GM23338 (cell line): ENCODE data around the gene GOLGA2. TPM values are rescaled to one million over a fixed set of nuclear protein-coding genes. Genes with fewer than 3 reads are reported as not detected.

ENCODE experiments used
- ATAC-seq: fragments of 200-7000 bp; cut with Tn5 transposase; 3 replicates; pipeline ENCODE4 v1.9.1; 2020
- DNase-seq: peaks from one replicate; pipeline ENCODE4 v3.0.0-alpha.2; 2015; ENCODE audit warnings: low spot score
- H2AFZ ChIP-seq: fragments of 200-600 bp; sonication (generic); 2 replicates; pipeline ENCODE4 v1.8.0; 2016; ENCODE audit warnings: antibody characterized with exemption, mild to moderate bottlenecking, moderate library complexity
- H3F3A ChIP-seq: fragments of 200-600 bp; sonication (generic); replicated peaks from 2 replicates; pipeline ENCODE4 v1.8.0; 2017; ENCODE audit warnings: antibody characterized with exemption, mixed run types, low read depth
- H3K27ac ChIP-seq: fragments of 200-600 bp; sonication (generic); 2 replicates; pipeline ENCODE4 v1.6.1; 2016; ENCODE audit warnings: low read depth
- H3K27me3 ChIP-seq: fragments of 200-600 bp; sonication (generic); 2 replicates; pipeline ENCODE4 v1.8.0; 2016; ENCODE audit warnings: mild to moderate bottlenecking, mixed run types, moderate library complexity; ENCODE audit not compliant: insufficient read depth
- H3K36me3 ChIP-seq: fragments of 200-600 bp; sonication (generic); 2 replicates; pipeline ENCODE4 v1.8.0; 2016; ENCODE audit warnings: mild to moderate bottlenecking; ENCODE audit not compliant: insufficient read depth
- H3K4me1 ChIP-seq: fragments of 200-600 bp; sonication (generic); 2 replicates; pipeline ENCODE4 v1.8.0; 2016; ENCODE audit warnings: mild to moderate bottlenecking, moderate library complexity; ENCODE audit not compliant: insufficient read depth
- H3K4me2 ChIP-seq: fragments of 200-600 bp; sonication (generic); 2 replicates; pipeline ENCODE4 v1.7.1; 2017; ENCODE audit warnings: mixed run types
- H3K4me3 ChIP-seq: fragments of 200-600 bp; sonication (generic); 2 replicates; pipeline ENCODE4 v1.6.1; 2016; ENCODE audit warnings: mixed run types
- H3K79me2 ChIP-seq: fragments of 200-600 bp; sonication (generic); replicated peaks from 2 replicates; pipeline ENCODE4 v1.8.0; 2017; ENCODE audit warnings: mild to moderate bottlenecking; ENCODE audit not compliant: insufficient read depth
- H3K9me2 ChIP-seq: fragments of 200-600 bp; sonication (generic); 2 replicates; pipeline ENCODE4 v1.8.0; 2017; ENCODE audit not compliant: insufficient read depth
- H4K20me1 ChIP-seq: fragments of 200-600 bp; sonication (generic); replicated peaks from 2 replicates; pipeline ENCODE4 v1.8.0; 2017; ENCODE audit warnings: mild to moderate bottlenecking; ENCODE audit not compliant: insufficient read depth
- H3K27ac Mint-ChIP-seq: 2 replicates; pipeline ENCODE4 v1.8.0; 2020; ENCODE audit warnings: inconsistent platforms, mild to moderate bottlenecking, moderate library complexity, mixed read lengths
- H3K27me3 Mint-ChIP-seq: 3 replicates; pipeline ENCODE4 v1.8.0; 2022; ENCODE audit warnings: low read depth, mild to moderate bottlenecking, moderate library complexity, mixed read lengths, inconsistent platforms; ENCODE audit not compliant: insufficient read depth, poor library complexity
- H3K36me3 Mint-ChIP-seq: 3 replicates; pipeline ENCODE4 v1.8.0; 2021; ENCODE audit warnings: low read depth, mild to moderate bottlenecking, inconsistent platforms, moderate library complexity, mixed read lengths
- H3K4me1 Mint-ChIP-seq: 3 replicates; pipeline ENCODE4 v1.8.0; 2020; ENCODE audit warnings: mild to moderate bottlenecking, inconsistent platforms, mixed read lengths
- H3K4me3 Mint-ChIP-seq: 3 replicates; pipeline ENCODE4 v1.8.0; 2021; ENCODE audit warnings: moderate library complexity, mild to moderate bottlenecking, inconsistent platforms, mixed read lengths
- H3K9me3 Mint-ChIP-seq: 3 replicates; pipeline ENCODE4 v1.8.0; 2020; ENCODE audit warnings: moderate library complexity, mild to moderate bottlenecking, inconsistent platforms, mixed read lengths
- EZH2 ChIP-seq: fragments of 200-600 bp; sonication (generic); IDR thresholded peaks from one replicate; pipeline ENCODE4 v1.8.0; 2017; ENCODE audit warnings: antibody characterized with exemption, mild to moderate bottlenecking, low read depth; ENCODE audit not compliant: unreplicated experiment
- EZH2phosphoT487 ChIP-seq: fragments of 200-600 bp; sonication (generic); IDR thresholded peaks from one replicate; pipeline ENCODE4 v1.8.1; 2018; ENCODE audit warnings: antibody characterized with exemption; ENCODE audit not compliant: unreplicated experiment
- JUNB ChIP-seq: IDR thresholded peaks from one replicate; pipeline ENCODE4 v1.6.1; 2016; ENCODE audit warnings: antibody characterized with exemption; ENCODE audit not compliant: unreplicated experiment
- NANOG ChIP-seq: IDR thresholded peaks from 2 replicates; pipeline ENCODE4 v1.6.1; 2016; ENCODE audit warnings: antibody characterized with exemption, borderline replicate concordance
- POLR2AphosphoS5 ChIP-seq: IDR thresholded peaks from 2 replicates; pipeline ENCODE4 v1.6.1; 2016; ENCODE audit warnings: antibody characterized with exemption, low read depth
- STAT1 ChIP-seq: IDR thresholded peaks from one replicate; pipeline ENCODE4 v1.6.1; 2016; ENCODE audit warnings: antibody characterized with exemption; ENCODE audit not compliant: unreplicated experiment
- ZNF114 ChIP-seq: fragments of 250-450 bp; sonication (Bioruptor Pico); IDR thresholded peaks from 2 replicates; pipeline ENCODE4 v1.5.0; 2020; ENCODE audit warnings: mild to moderate bottlenecking, moderate library complexity
- ZNF331 ChIP-seq: fragments of 250-450 bp; sonication (Bioruptor Pico); IDR thresholded peaks from 2 replicates; pipeline ENCODE4 v1.5.0; 2020; ENCODE audit warnings: low read depth, mild to moderate bottlenecking, moderate library complexity
- polyA plus RNA-seq: library from polyadenylated mRNA; unstranded; fragments of >200 nt; fragmentation: Nextera tagmentation; extraction: Ambion mirVana; gene quantifications from 2 replicates; pipeline ENCODE4 v1.2.1, GENCODE V29; 2016
- total RNA-seq: library from RNA; depleted of rRNA; stranded (reverse); fragments of >200 nt; shearing (Covaris generic); gene quantifications from 2 replicates; pipeline ENCODE4 v1.2.3, GENCODE V29; 2014
- TF ChIP-seq, protein P1 (sequence below), 2 experiments: fragments of 200-600 bp in 1 of 2; sonication (generic) in 1 of 2; conservative IDR thresholded peaks; 2 replicates each; pipeline versions ENCODE4 v1.5.1 to v1.6.1; 2016 to 2017; ENCODE audit warnings: antibody characterized with exemption in 2 of 2, low read depth in 2 of 2, mild to moderate bottlenecking in 2 of 2, moderate library complexity in 1 of 2
- TF ChIP-seq, protein P2 (sequence below): IDR thresholded peaks from one replicate; pipeline ENCODE4 v1.6.1; 2018; ENCODE audit warnings: antibody characterized with exemption; ENCODE audit not compliant: unreplicated experiment

Gene GOLGA2
- total and polyA plus RNA-seq, 2 experiments from 2014 or later: 32.6 to 48.4 TPM

DNA sequence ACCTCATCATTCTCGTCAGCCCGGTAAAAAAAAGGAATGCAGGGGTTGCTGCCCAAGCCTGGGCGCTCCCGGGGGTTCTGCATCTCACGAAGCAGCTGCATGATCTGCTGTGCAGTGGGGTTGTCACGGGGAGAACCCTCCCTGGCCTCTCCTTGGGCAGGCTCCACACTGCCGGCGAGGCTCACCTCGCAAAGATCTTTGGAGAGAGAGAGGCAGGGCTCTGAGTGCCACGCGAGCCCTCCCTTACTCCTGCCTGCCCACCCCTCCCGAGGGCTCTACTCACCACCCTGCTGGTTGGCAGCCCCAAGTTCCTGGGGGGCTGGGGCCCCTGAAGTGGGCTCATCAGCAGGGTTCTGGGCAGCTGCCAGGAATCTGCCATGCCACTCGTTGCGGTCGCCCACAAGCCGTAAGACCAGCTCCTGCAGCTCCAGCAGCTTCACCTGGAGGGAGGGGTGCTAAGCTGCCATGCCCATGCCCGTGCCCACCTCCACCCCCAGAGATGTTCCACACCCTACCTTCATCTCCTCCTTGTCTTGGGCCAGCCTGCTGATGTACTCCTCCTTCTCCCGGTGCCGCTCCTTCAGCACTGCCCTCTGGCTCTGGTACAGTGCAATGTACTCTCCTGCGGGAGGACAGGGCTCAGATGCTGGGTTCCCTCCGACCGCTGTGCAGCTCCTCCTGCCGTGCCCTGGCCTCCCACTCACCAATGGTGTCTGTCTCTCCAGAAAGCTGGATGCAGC is 18.6 kb downstream of the GOLGA2 start:
- Histone ChIP-seq H3K4me2 (no peak overlapping the region), H2AFZ (no peak overlapping the region), H3K27ac (no peak overlapping the region), H3F3A (peaks cover 10% of the 10 kb centered on the region; the same call in 1 of the 2 replicates), H3K36me3 (peaks cover 4% of the 10 kb centered on the region; the same call in 1 of the 2 replicates), H3K9me2 (no peaks in the 10 kb centered on the region), H3K79me2 (no peaks in the 10 kb centered on the region), H3K4me1 (peaks cover 7% of the 10 kb centered on the region), H3K4me3 (no peak overlapping the region), H4K20me1 (peaks cover 17% of the 10 kb centered on the region), H3K27me3 (no peaks in the 10 kb centered on the region)
- Mint-ChIP-seq H3K27ac (peak overlapping the region; percentile 41), H3K36me3 (peaks cover 33% of the 10 kb centered on the region), H3K4me1 (peaks cover 29% of the 10 kb centered on the region), H3K27me3 (peaks cover 19% of the 10 kb centered on the region), H3K4me3 (no peak overlapping the region; the same call in 2 of the 3 replicates), H3K9me3 (no peaks in the 10 kb centered on the region; the same call in 2 of the 3 replicates)
- no peak for DNase-seq
- no peak for TF ChIP-seq NANOG
- no peak for ATAC-seq

DNA sequence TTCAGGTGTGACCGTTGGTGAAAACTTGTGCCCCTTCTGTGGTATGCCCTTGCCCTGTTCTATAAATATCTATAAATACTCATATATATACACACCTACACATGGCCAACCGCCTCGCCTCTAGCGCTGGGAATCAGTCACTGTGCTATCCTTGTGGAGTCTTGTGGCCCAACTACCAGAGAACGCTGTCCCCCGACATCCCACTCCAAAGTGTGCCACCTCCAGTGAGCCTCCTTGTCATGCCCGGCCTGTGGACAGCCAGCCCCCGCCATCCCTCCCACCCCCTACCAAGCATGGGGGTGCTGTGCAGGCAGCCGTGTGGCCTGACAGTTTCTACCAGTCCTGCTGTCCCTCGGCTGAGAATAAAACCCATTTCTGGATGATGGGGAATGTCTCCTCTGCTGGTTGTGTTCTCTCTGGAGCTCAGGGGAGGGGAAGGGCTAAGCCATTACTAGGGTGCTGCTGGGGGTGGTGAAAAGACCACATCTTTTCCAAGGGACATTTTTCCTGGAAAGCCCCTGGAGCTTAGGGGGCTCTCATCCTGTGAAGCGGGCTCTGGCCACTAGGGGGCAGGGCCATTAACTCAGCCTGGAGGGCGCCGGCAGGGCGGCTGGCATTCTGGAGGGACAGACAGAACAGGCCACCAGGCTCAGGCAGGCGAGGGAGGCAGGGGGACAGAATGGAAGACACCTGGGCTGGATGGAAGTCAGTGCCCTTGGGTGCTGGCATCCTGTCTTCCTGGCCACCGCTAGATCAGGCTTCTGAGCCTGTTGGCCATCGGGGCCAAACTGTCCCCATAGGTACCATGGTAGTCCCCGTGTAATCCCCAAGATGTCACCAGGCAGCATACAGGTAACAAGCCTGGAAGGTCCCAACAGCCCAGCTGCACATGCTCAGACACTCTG is 20.7 kb downstream of the GOLGA2 start:
- peaks cover 14% of the 10 kb centered on the region for H3K4me1 ChIP-seq
- Mint-ChIP-seq H3K36me3 (peaks cover 22% of the 10 kb centered on the region), H3K4me1 (peaks cover 39% of the 10 kb centered on the region), H3K4me3 (peak overlapping the region; percentile 39; the same call in 1 of the 3 replicates), H3K9me3 (no peaks in the 10 kb centered on the region; the same call in 2 of the 3 replicates), H3K27me3 (peaks cover 17% of the 10 kb centered on the region), H3K27ac (peak overlapping the region; percentile 85)
- no peaks in the 10 kb centered on the region for H3K27me3 ChIP-seq
- peaks cover 9% of the 10 kb centered on the region for H4K20me1 ChIP-seq
- TF ChIP-seq NANOG: 0 out of 2 replicates have a peak, but pooled peaks have one; percentile 12
- TF ChIP-seq, protein P1, sequence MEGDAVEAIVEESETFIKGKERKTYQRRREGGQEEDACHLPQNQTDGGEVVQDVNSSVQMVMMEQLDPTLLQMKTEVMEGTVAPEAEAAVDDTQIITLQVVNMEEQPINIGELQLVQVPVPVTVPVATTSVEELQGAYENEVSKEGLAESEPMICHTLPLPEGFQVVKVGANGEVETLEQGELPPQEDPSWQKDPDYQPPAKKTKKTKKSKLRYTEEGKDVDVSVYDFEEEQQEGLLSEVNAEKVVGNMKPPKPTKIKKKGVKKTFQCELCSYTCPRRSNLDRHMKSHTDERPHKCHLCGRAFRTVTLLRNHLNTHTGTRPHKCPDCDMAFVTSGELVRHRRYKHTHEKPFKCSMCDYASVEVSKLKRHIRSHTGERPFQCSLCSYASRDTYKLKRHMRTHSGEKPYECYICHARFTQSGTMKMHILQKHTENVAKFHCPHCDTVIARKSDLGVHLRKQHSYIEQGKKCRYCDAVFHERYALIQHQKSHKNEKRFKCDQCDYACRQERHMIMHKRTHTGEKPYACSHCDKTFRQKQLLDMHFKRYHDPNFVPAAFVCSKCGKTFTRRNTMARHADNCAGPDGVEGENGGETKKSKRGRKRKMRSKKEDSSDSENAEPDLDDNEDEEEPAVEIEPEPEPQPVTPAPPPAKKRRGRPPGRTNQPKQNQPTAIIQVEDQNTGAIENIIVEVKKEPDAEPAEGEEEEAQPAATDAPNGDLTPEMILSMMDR (conservative IDR thresholded peaks at IDR 0.05; ENCODE audit: low read depth in 2 of 2): peak; percentile 84 to 86
- TF ChIP-seq EZH2phosphoT487: no peak
- no peaks in the 10 kb centered on the region for H3K9me2 ChIP-seq
- H3K4me3 ChIP-seq: no peak overlapping the region
- H3F3A ChIP-seq: peaks cover 10% of the 10 kb centered on the region; the same call in 1 of the 2 replicates
- 0 out of 2 replicates have a peak, but pooled peaks cover 6% of the 10 kb centered on the region for H3K79me2 ChIP-seq
- ATAC-seq: peak; percentile 70
- H2AFZ ChIP-seq: no peak overlapping the region
- peak overlapping the region; percentile 57; the same call in 1 of the 2 replicates for H3K4me2 ChIP-seq
- H3K27ac ChIP-seq: peak overlapping the region; percentile 55; the same call in 1 of the 2 replicates
- peak; percentile 94 for DNase-seq
- H3K36me3 ChIP-seq: peaks cover 4% of the 10 kb centered on the region; the same call in 1 of the 2 replicates

DNA sequence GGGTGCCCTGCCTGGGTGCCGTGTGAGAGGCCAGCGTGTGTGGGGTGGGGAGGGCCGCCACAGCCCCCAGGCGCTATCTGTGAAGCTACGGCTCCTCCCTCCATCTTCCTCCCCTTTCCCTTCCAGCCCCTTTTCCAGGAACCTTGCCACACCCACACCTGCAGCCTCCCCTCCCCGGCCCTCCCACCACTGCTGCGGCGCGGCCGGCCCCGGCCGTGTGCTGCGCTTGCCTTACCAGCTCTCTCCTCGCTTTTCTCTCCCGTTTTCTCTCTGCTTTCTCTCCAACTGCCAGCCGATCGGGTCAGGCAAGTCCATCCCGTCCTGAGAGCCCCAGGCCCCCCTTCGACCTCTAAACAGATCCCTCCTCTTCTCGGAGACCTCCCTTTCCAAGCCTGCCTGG is 21.4 kb downstream of the GOLGA2 start:
- H4K20me1 ChIP-seq: peaks cover 7% of the 10 kb centered on the region
- peak; percentile 49 for DNase-seq
- Mint-ChIP-seq H3K4me3 (peak overlapping the region; percentile 39; the same call in 2 of the 3 replicates), H3K4me1 (peaks cover 39% of the 10 kb centered on the region), H3K9me3 (no peaks in the 10 kb centered on the region; the same call in 2 of the 3 replicates), H3K27ac (peak overlapping the region; percentile 85), H3K36me3 (peaks cover 20% of the 10 kb centered on the region), H3K27me3 (peaks cover 21% of the 10 kb centered on the region)
- no peaks in the 10 kb centered on the region for H3K27me3 ChIP-seq
- H3K4me2 ChIP-seq: peak overlapping the region; percentile 57; the same call in 1 of the 2 replicates
- H3K27ac ChIP-seq: peak overlapping the region; percentile 55; the same call in 1 of the 2 replicates
- peaks cover 14% of the 10 kb centered on the region for H3K4me1 ChIP-seq
- H3K36me3 ChIP-seq: peaks cover 4% of the 10 kb centered on the region; the same call in 1 of the 2 replicates
- no peak overlapping the region for H3K4me3 ChIP-seq
- no peaks in the 10 kb centered on the region for H3K9me2 ChIP-seq
- 0 out of 2 replicates have a peak, but pooled peaks cover 6% of the 10 kb centered on the region for H3K79me2 ChIP-seq
- ATAC-seq: peak; percentile 6
- H2AFZ ChIP-seq: no peak overlapping the region
- H3F3A ChIP-seq: peaks cover 14% of the 10 kb centered on the region; the same call in 1 of the 2 replicates
- TF ChIP-seq JUNB (no peak), NANOG (no peak), ZNF331 (CRISPR knock-in tag) (no peak), POLR2AphosphoS5 (no peak), STAT1 (no peak), EZH2phosphoT487 (no peak), EZH2 (no peak), ZNF114 (no peak)
- TF ChIP-seq, protein P2, sequence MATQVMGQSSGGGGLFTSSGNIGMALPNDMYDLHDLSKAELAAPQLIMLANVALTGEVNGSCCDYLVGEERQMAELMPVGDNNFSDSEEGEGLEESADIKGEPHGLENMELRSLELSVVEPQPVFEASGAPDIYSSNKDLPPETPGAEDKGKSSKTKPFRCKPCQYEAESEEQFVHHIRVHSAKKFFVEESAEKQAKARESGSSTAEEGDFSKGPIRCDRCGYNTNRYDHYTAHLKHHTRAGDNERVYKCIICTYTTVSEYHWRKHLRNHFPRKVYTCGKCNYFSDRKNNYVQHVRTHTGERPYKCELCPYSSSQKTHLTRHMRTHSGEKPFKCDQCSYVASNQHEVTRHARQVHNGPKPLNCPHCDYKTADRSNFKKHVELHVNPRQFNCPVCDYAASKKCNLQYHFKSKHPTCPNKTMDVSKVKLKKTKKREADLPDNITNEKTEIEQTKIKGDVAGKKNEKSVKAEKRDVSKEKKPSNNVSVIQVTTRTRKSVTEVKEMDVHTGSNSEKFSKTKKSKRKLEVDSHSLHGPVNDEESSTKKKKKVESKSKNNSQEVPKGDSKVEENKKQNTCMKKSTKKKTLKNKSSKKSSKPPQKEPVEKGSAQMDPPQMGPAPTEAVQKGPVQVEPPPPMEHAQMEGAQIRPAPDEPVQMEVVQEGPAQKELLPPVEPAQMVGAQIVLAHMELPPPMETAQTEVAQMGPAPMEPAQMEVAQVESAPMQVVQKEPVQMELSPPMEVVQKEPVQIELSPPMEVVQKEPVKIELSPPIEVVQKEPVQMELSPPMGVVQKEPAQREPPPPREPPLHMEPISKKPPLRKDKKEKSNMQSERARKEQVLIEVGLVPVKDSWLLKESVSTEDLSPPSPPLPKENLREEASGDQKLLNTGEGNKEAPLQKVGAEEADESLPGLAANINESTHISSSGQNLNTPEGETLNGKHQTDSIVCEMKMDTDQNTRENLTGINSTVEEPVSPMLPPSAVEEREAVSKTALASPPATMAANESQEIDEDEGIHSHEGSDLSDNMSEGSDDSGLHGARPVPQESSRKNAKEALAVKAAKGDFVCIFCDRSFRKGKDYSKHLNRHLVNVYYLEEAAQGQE: no peak
